Thyroid gland (tissue), 4 donors: ENCODE results near the gene FCHSD2. TPM values are rescaled to one million over a fixed set of nuclear protein-coding genes. Genes with fewer than 3 reads are reported as not detected.

ENCODE experiments used
- DNase-seq, 2 donors: peaks; one replicate each; pipeline ENCODE4 v3.0.0-alpha.2; 2019
- H3K27ac ChIP-seq, 3 donors: fragments of 200-600 bp; sonication (generic); 1 replicate in 2 of 3; 2 replicates in 1 of 3; pipeline ENCODE4 v1.5.1; 2016 to 2019; ENCODE audit warnings: mild to moderate bottlenecking in 1 of 3, moderate library complexity in 1 of 3
- H3K27me3 ChIP-seq: fragments of 200-600 bp; sonication (generic); one replicate; pipeline ENCODE4 v1.5.1; 2019
- H3K36me3 ChIP-seq, 2 donors: fragments of 200-600 bp; sonication (generic); one replicate each; pipeline ENCODE4 v1.5.1; 2016 to 2019
- H3K4me1 ChIP-seq, 2 donors: fragments of 200-600 bp; sonication (generic); one replicate each; pipeline ENCODE4 v1.5.1; 2017 to 2019
- H3K4me3 ChIP-seq, 3 donors: fragments of 200-600 bp; sonication (generic); replicated peaks in 1 of 3; 1 replicate in 2 of 3; 2 replicates in 1 of 3; pipeline ENCODE4 v1.5.1; 2016; ENCODE audit warnings: mild to moderate bottlenecking in 1 of 3
- H3K9me3 ChIP-seq: fragments of 200-600 bp; sonication (generic); one replicate; pipeline ENCODE4 v1.5.1; 2017
- POLR2A ChIP-seq, 2 donors: fragments of 450-650 bp; IDR thresholded peaks; one replicate each; pipeline ENCODE4 v1.6.1; 2017; ENCODE audit warnings: antibody characterized with exemption in 2 of 2, mild to moderate bottlenecking in 2 of 2, moderate library complexity in 1 of 2
- WGBS, 2 donors: methylation state at CpG; one replicate each; pipeline ENCODE4 v1.1.5; 2017; 5-methylcytosine and 5-hydroxymethylcytosine counted together
- intact Hi-C: fragments of 100-400 bp; cut with DNase I; formaldehyde crosslinking; loops from one replicate; pipeline ENCODE4 v1.15.1; 2023
- total RNA-seq, 4 donors: library from RNA; depleted of rRNA; stranded (reverse); fragments of >200 nt; gene quantifications; one replicate each; pipeline ENCODE4 v1.2.3, GENCODE V29; 2016
- TF ChIP-seq, protein P1 (sequence below), 6 experiments: fragments of 200-600 bp in 3 of 6; fragments of 450-650 bp in 3 of 6; sonication (generic) in 3 of 6; IDR thresholded peaks; one replicate each; pipeline ENCODE4 v1.5.1; 2016 to 2019; ENCODE audit warnings: antibody characterized with exemption in 6 of 6, mild to moderate bottlenecking in 2 of 6, inconsistent platforms in 1 of 6, moderate library complexity in 1 of 6

FCHSD2 gene
- total RNA-seq, 4 donors from 2014 or later: 13.5 to 21.7 (median 16.9) TPM

DNA sequence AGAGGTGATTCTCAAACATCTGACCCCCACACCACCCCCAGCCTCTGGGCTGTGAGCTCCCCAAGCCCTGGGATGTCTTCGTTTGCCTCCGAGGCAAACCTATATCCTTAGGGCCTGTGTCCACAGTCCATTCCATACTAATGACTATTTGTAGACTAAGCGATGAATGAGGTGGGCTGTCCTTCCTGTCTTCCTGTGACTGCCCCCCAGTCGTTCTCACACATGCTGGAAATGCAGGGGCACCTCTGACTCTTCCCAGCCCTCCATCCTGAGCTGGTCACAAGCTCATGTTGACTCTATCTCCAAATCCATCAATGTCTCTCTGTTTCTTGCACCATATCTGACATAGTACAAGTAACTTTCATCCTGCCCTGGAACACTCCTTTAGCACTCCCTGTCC, 323.1 kb downstream of the FCHSD2 start:
- Histone ChIP-seq H3K27ac (no peak overlapping the region), H3K4me1 (peaks cover 17 to 29% of the 10 kb centered on the region in 2 donors), H3K4me3 (no peak overlapping the region), H3K27me3 (no peaks in the 10 kb centered on the region), H3K36me3 (no peaks in the 10 kb centered on the region), H3K9me3 (no peaks in the 10 kb centered on the region)
- WGBS, 2 donors: 82 to 87% methylated on average over 4 of the region's 4 CpGs
- intact Hi-C loops: no loop called here
- no peak for DNase-seq
- TF ChIP-seq, protein P1, sequence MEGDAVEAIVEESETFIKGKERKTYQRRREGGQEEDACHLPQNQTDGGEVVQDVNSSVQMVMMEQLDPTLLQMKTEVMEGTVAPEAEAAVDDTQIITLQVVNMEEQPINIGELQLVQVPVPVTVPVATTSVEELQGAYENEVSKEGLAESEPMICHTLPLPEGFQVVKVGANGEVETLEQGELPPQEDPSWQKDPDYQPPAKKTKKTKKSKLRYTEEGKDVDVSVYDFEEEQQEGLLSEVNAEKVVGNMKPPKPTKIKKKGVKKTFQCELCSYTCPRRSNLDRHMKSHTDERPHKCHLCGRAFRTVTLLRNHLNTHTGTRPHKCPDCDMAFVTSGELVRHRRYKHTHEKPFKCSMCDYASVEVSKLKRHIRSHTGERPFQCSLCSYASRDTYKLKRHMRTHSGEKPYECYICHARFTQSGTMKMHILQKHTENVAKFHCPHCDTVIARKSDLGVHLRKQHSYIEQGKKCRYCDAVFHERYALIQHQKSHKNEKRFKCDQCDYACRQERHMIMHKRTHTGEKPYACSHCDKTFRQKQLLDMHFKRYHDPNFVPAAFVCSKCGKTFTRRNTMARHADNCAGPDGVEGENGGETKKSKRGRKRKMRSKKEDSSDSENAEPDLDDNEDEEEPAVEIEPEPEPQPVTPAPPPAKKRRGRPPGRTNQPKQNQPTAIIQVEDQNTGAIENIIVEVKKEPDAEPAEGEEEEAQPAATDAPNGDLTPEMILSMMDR (IDR thresholded peaks at IDR 0.05): no peak
- TF ChIP-seq POLR2A (IDR thresholded peaks at IDR 0.05): no peak

DNA sequence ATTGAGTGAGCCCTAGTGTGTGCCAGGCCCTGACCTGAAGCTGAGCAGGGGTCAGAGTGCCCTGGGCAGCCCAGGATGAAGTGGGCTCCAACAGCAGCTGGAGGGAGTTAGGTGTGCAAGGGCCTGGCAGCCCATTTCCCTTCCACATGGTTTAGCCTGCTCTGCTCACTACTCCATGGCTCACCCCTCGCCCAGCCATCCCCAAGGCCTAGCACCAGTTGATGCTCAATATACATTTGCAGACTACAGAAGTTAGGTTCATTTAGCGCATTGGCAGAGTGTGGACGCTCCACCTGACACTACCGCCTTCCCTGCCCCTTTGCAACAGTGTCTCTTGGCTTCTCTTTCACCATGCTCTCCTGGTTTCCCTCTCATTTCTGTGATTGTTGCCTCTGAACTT, 324.2 kb downstream of the FCHSD2 start:
- Histone ChIP-seq H3K4me1 (peaks cover 25 to 31% of the 10 kb centered on the region in 2 donors), H3K4me3 (no peak overlapping the region), H3K9me3 (no peaks in the 10 kb centered on the region), H3K27me3 (no peaks in the 10 kb centered on the region), H3K27ac (no peak overlapping the region), H3K36me3 (no peaks in the 10 kb centered on the region)
- DNase-seq: no peak
- intact Hi-C loops: no loop called here
- 97 to 99% methylated on average over 4 of the region's 4 CpGs for WGBS, 2 donors
- TF ChIP-seq, protein P1 (IDR thresholded peaks at IDR 0.05): no peak
- TF ChIP-seq POLR2A (IDR thresholded peaks at IDR 0.05): no peak

DNA sequence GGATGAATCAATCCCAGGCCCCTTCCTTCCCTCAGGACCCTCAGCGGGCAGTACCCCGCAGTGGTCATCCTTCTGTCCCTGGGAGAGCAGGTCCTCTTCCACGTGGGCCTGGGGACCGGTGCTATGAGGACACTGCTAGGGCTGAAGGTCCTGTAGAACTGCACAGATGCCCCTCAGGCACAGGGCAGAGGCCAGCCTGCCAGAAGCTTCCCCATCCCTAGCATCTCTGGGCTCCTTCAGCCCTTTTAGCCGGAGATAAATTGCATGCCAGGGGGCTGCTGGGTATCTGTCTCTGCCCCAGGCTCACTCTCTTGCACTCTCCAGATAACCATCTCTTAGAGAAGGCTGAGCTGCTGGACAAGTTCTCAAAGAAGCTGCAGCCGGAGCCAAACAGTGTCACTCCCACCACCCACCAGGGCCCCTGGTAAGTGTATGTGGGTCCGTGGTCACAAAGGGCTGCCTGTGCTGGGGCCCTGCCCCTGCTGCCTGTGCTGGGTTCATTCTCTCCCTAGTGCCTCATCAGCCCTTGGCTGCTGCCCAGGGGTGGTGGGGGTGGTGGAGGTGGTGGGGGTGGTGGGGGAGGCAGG, 325.6 kb downstream of the FCHSD2 start:
- no peak for TF ChIP-seq POLR2A (IDR thresholded peaks at IDR 0.05)
- TF ChIP-seq, protein P1 (IDR thresholded peaks at IDR 0.05): no peak
- Histone ChIP-seq H3K4me3 (no peak overlapping the region), H3K9me3 (no peaks in the 10 kb centered on the region), H3K27ac (no peak overlapping the region), H3K36me3 (no peaks in the 10 kb centered on the region), H3K4me1 (peaks cover 30 to 32% of the 10 kb centered on the region in 2 donors), H3K27me3 (no peaks in the 10 kb centered on the region)
- intact Hi-C loops: no loop called here
- 72 to 94% methylated on average over 2 to 3 of the region's 7 CpGs for WGBS, 2 donors
- DNase-seq: no peak

DNA sequence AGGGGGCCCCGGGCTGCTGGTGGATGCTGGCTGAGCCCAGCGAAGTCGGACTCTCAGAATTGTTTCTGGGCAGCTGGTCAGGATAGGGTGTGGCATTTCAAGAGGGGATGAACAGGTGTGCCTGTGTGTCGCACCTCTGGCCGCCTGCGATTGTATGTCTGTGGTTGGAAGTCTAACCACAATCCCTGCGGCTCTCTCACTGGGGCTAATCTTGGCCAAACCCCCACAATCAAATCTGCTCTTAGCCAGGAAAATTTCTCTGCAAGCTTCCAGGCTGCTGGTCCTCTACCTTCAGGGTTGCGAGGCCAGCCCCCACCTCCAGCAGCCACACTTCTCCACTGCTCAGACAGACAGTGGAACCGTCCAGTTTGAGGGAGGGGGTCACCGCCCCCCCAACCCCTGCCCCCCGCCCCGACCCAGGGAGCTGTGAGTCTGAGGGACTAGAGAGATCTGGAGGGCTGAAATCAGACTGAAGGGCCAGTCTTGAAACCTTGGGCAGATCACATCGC, 327.0 kb downstream of the FCHSD2 start:
- TF ChIP-seq, protein P1 (IDR thresholded peaks at IDR 0.05): no peak
- TF ChIP-seq POLR2A (IDR thresholded peaks at IDR 0.05): no peak
- Histone ChIP-seq H3K36me3 (no peaks in the 10 kb centered on the region), H3K27me3 (no peaks in the 10 kb centered on the region), H3K9me3 (no peaks in the 10 kb centered on the region), H3K27ac (peak overlapping the region in 2 of 3 donors; percentile 87 to 98), H3K4me1 (peaks cover 24 to 30% of the 10 kb centered on the region in 2 donors), H3K4me3 (peak overlapping the region; percentile 63 to 81 (median 69))
- WGBS, 2 donors: 16 to 18% methylated on average over 5 to 11 of the region's 13 CpGs
- intact Hi-C loops: no loop called here
- DNase-seq: no peak

DNA sequence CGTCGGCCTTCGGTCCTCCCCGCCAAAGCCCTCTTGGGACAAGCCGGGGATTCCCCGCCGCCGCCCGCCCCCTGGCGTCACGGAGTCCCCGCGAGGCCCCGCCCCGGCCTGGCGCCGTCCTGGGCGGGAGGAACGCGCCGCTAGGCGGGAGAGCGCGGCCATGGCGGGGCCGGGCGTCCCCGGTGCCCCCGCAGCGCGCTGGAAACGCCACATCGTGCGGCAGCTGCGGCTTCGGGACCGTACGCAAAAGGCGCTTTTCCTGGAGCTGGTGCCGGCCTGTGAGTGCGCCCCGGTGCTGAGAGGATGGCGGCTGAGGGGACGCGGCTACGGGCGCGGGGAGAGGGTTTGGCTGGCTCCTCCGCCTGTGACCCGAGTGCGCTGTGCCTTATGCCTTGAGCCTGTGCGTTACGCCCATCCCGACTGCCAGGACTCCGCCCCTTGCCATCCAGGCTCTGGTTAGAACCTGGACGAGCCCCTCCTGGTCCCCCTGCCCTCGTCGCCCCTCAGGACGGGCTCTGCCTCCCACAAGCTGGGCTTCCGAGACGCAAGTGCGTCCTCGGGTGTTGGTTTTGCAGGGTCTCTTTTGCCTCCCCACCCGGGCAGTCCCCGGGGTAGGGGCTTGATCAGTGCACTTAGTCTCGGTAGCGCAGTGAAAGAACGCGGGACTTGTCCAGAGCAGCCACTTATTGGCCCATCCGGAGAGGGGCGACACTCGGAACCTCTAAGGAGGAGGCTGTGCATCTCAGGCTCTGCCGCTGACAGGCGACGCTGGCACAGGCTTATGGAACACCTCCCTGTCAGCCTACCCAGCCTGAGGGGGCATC, 327.6 kb downstream of the FCHSD2 start, which contains the start of gene ATG16L2:
Gene ATG16L2 (plus strand): TSS at position 126 of the 824 bp plus-strand sequence. CDS start 35 bp downstream, at position 161.
- no peaks in the 10 kb centered on the region for H3K36me3 ChIP-seq
- intact Hi-C loops: no loop called here
- DNase-seq: peak; percentile 84 to 85
- 0 to 2% methylated on average over 6 to 54 of the region's 75 CpGs for WGBS, 2 donors
- H3K27me3 ChIP-seq: no peaks in the 10 kb centered on the region
- peak within 1 kb of the TSS; percentile 63 to 81 (median 69) for H3K4me3 ChIP-seq
- H3K9me3 ChIP-seq: no peaks in the 10 kb centered on the region
- peak within 1 kb of the TSS; percentile 68 to 98 (median 87) for H3K27ac ChIP-seq
- H3K4me1 ChIP-seq: peaks cover 24 to 30% of the 10 kb centered on the region in 2 donors
- TF ChIP-seq POLR2A (IDR thresholded peaks at IDR 0.05): peak; percentile 3 to 82
- TF ChIP-seq, protein P1 (IDR thresholded peaks at IDR 0.05): peak in 4 of 6 experiments; percentile 6 to 48 (median 32)
